HG03064 (cell line): Measurements from ENCODE around the gene BRIX1.
"Not testable (repeated sequence)": the region's sequence is repeated elsewhere in the genome, so short reads cannot be mapped to it uniquely, and the experiment has no call there.

Source experiments
- ATAC-seq: cut with Tn5 transposase; IDR thresholded peaks from one replicate; pipeline ENCODE4 v1.9.1; 2021; ENCODE audit warnings: low read depth; ENCODE audit not compliant: unreplicated experiment

The BRIX1 gene

GRCh38 chr5:34913072-34913471, 2.4 kb upstream of the BRIX1 start:
- no peak for ATAC-seq

GRCh38 chr5:34914671-34915138, 806 bp upstream of the BRIX1 start:
- peak; percentile 22 for ATAC-seq

- no peak for ATAC-seq
These were observed 313 bp downstream of the BRIX1 start for GRCh38 chr5:34915856-34916192.

GRCh38 chr5:34916518-34916917, 1.0 kb downstream of the BRIX1 start:
- no peak for ATAC-seq

GRCh38 chr5:34918025-34918424, 2.5 kb downstream of the BRIX1 start:
- ATAC-seq, result no peak

- no peak for ATAC-seq
These were observed 3.6 kb downstream of the BRIX1 start for GRCh38 chr5:34919077-34919476.

- ATAC-seq, result not testable (repeated sequence)
These were observed 7.7 kb downstream of the BRIX1 start for GRCh38 chr5:34923256-34923655.

GRCh38 chr5:34923694-34924461, 8.4 kb downstream of the BRIX1 start:
- ATAC-seq, result no peak

- ATAC-seq, result no peak
These were observed 8.9 kb downstream of the BRIX1 start for GRCh38 chr5:34924462-34924765.

GRCh38 chr5:34926318-34926888, 10.9 kb downstream of the BRIX1 start:
- no peak for ATAC-seq

- no peak for ATAC-seq
These were observed 12.3 kb downstream of the BRIX1 start for GRCh38 chr5:34927785-34928184.

GRCh38 chr5:34928267-34928666, 12.8 kb downstream of the BRIX1 start:
- no peak for ATAC-seq

- ATAC-seq, result peak; percentile 89
These were observed 13.7 kb downstream of the BRIX1 start, which contains the start of gene DNAJC21 for GRCh38 chr5:34929134-34929719. Gene DNAJC21, plus strand, starts transcription at chr5:34929559. Its CDS starts 261 bp downstream, at chr5:34929820.

- peak; percentile 82 for ATAC-seq
These were observed 14.4 kb downstream of the BRIX1 start for GRCh38 chr5:34929720-34930461.

GRCh38 chr5:34930462-34930844, 14.9 kb downstream of the BRIX1 start:
- no peak for ATAC-seq

GRCh38 chr5:34930870-34931269, 15.4 kb downstream of the BRIX1 start:
- ATAC-seq, result no peak

GRCh38 chr5:34932947-34933346, 17.4 kb downstream of the BRIX1 start:
- ATAC-seq, result no peak

GRCh38 chr5:34941936-34942335, 26.4 kb downstream of the BRIX1 start:
- ATAC-seq, result no peak

- no peak for ATAC-seq
These were observed 28.5 kb downstream of the BRIX1 start for GRCh38 chr5:34944044-34944443.

GRCh38 chr5:34944460-34945047, 29.0 kb downstream of the BRIX1 start:
- ATAC-seq, result no peak

- no peak for ATAC-seq
These were observed 41.8 kb downstream of the BRIX1 start for GRCh38 chr5:34957321-34957720.
